Limb (tissue), 2 donors: ENCODE results near the gene FADS2.

Source experiments
- DNase-seq, 2 donors: peaks; one replicate each; pipeline ENCODE4 v3.0.0-alpha.2; 2016; ENCODE audit errors: extremely low spot score in 2 of 2

FADS2 gene

GRCh38 chr11:61846362-61847020 lies 18.4 kb downstream of the FADS2 start:
- DNase-seq: no peak

GRCh38 chr11:61847914-61848581 lies 19.9 kb downstream of the FADS2 start:
- DNase-seq: no peak

GRCh38 chr11:61848631-61849030 lies 20.5 kb downstream of the FADS2 start:
- no peak for DNase-seq

GRCh38 chr11:61850687-61851086 lies 22.6 kb downstream of the FADS2 start:
- no peak for DNase-seq

GRCh38 chr11:61851113-61851899 lies 23.2 kb downstream of the FADS2 start:
- DNase-seq: no peak

GRCh38 chr11:61851900-61852295 lies 23.8 kb downstream of the FADS2 start:
- no peak for DNase-seq

GRCh38 chr11:61853698-61854169 lies 25.6 kb downstream of the FADS2 start:
- DNase-seq: peak in 1 of 2 donors; percentile 30

GRCh38 chr11:61854206-61854895 lies 26.3 kb downstream of the FADS2 start:
- DNase-seq: no peak

- DNase-seq: no peak
Observed at GRCh38 chr11:61854966-61855714, 27.0 kb downstream of the FADS2 start.

GRCh38 chr11:61855939-61856680 lies 28.0 kb downstream of the FADS2 start:
- DNase-seq: peak in 1 of 2 donors; percentile 30

- DNase-seq: peak in 1 of 2 donors; percentile 32
Observed at GRCh38 chr11:61860054-61860903, 32.2 kb downstream of the FADS2 start.

GRCh38 chr11:61861634-61862033 lies 33.5 kb downstream of the FADS2 start:
- DNase-seq: peak in 1 of 2 donors; percentile 14

GRCh38 chr11:61862714-61863547 lies 34.8 kb downstream of the FADS2 start:
- DNase-seq: peak in 1 of 2 donors; percentile 21

- peak in 1 of 2 donors; percentile 18 for DNase-seq
Observed at GRCh38 chr11:61863548-61864081, 35.5 kb downstream of the FADS2 start.

- DNase-seq: peak in 1 of 2 donors; percentile 23
Observed at GRCh38 chr11:61864814-61865775, 37.0 kb downstream of the FADS2 start.

- DNase-seq: peak in 1 of 2 donors; percentile 19
Observed at GRCh38 chr11:61866231-61866957, 38.3 kb downstream of the FADS2 start.
